H9 (cell line): ENCODE data around the gene EML3. TPM values are rescaled to one million over a fixed set of nuclear protein-coding genes. Genes with fewer than 3 reads are reported as not detected.

Experiments
- DNase-seq: peaks from one replicate; pipeline ENCODE4 v3.0.0-alpha.2; 2017
- H2AFZ ChIP-seq: one replicate; pipeline ENCODE4 v1.6.1; 2013; ENCODE audit warnings: mild to moderate bottlenecking, low read length, control low read depth, moderate library complexity
- H2AK5ac ChIP-seq: 2 replicates; pipeline ENCODE4 v1.6.1; 2013; ENCODE audit warnings: low read length, control low read depth, mixed read lengths; ENCODE audit not compliant: insufficient read length
- H2BK120ac ChIP-seq: one replicate; pipeline ENCODE4 v1.6.1; 2013; ENCODE audit warnings: low read depth, mild to moderate bottlenecking, low read length, control low read depth, inconsistent platforms; ENCODE audit not compliant: poor library complexity, severe bottlenecking
- H2BK12ac ChIP-seq: 2 replicates; pipeline ENCODE4 v1.6.1; 2013; ENCODE audit warnings: low read length, control low read depth, mixed read lengths, low read depth; ENCODE audit not compliant: insufficient read length
- H2BK15ac ChIP-seq: 2 replicates; pipeline ENCODE4 v1.6.1; 2013; ENCODE audit warnings: low read depth, low read length, control low read depth
- H2BK20ac ChIP-seq: one replicate; pipeline ENCODE4 v1.6.1; 2013; ENCODE audit warnings: low read depth, mild to moderate bottlenecking, low read length, control low read depth, inconsistent platforms; ENCODE audit not compliant: poor library complexity, severe bottlenecking
- H2BK5ac ChIP-seq: 2 replicates; pipeline ENCODE4 v1.6.1; 2013; ENCODE audit warnings: low read length, control low read depth, mixed read lengths; ENCODE audit not compliant: insufficient read length
- H3K14ac ChIP-seq: 2 replicates; pipeline ENCODE4 v1.6.1; 2013; ENCODE audit warnings: low read length, control low read depth; ENCODE audit not compliant: insufficient read depth
- H3K18ac ChIP-seq: 2 replicates; pipeline ENCODE4 v1.6.1; 2013; ENCODE audit warnings: low read depth, mild to moderate bottlenecking, mixed read lengths, low read length, control low read depth; ENCODE audit not compliant: insufficient read length
- H3K23ac ChIP-seq: 2 replicates; pipeline ENCODE4 v1.6.1; 2013; ENCODE audit warnings: low read length, control low read depth, mixed read lengths, low read depth; ENCODE audit not compliant: insufficient read length
- H3K23me2 ChIP-seq: 2 replicates; pipeline ENCODE4 v1.6.1; 2013; ENCODE audit warnings: low read depth, mild to moderate bottlenecking, mixed read lengths, low read length, control low read depth; ENCODE audit not compliant: insufficient read length, poor library complexity, severe bottlenecking
- H3K27ac ChIP-seq: 2 replicates; pipeline ENCODE4 v1.5.1; 2013; ENCODE audit warnings: low read length, control low read depth, mixed read lengths, low read depth; ENCODE audit not compliant: insufficient read length
- H3K27me3 ChIP-seq: 2 replicates; pipeline ENCODE4 v1.6.1; 2013; ENCODE audit warnings: low read length, control low read depth, inconsistent platforms; ENCODE audit not compliant: insufficient read depth
- H3K4ac ChIP-seq: 2 replicates; pipeline ENCODE4 v1.6.1; 2013; ENCODE audit warnings: low read depth, mild to moderate bottlenecking, control low read depth, inconsistent platforms, low read length, moderate library complexity
- H3K4me1 ChIP-seq: 2 replicates; pipeline ENCODE4 v1.6.1; 2013; ENCODE audit warnings: low read length, control low read depth, inconsistent platforms; ENCODE audit not compliant: insufficient read depth
- H3K4me2 ChIP-seq: 2 replicates; pipeline ENCODE4 v1.6.1; 2013; ENCODE audit warnings: low read length, control low read depth, mixed read lengths; ENCODE audit not compliant: insufficient read length, insufficient read depth
- H3K56ac ChIP-seq: 2 replicates; pipeline ENCODE4 v1.6.1; 2013; ENCODE audit warnings: low read depth, mild to moderate bottlenecking, mixed read lengths, low read length, control low read depth; ENCODE audit not compliant: insufficient read length
- H3K79me1 ChIP-seq: 2 replicates; pipeline ENCODE4 v1.6.1; 2013; ENCODE audit warnings: low read depth, mild to moderate bottlenecking, moderate library complexity, low read length, control low read depth, inconsistent platforms; ENCODE audit not compliant: insufficient read depth, poor library complexity, severe bottlenecking
- H3K79me2 ChIP-seq: 2 replicates; pipeline ENCODE4 v1.6.1; 2013; ENCODE audit warnings: low read length, control low read depth, inconsistent platforms; ENCODE audit not compliant: insufficient read depth
- H3K9ac ChIP-seq: 2 replicates; pipeline ENCODE4 v1.6.1; 2013; ENCODE audit warnings: low read length, control low read depth, mixed read lengths; ENCODE audit not compliant: insufficient read length; ENCODE audit errors: extremely low read depth
- H3K9me3 ChIP-seq: one replicate; pipeline ENCODE4 v1.6.1; 2013; ENCODE audit warnings: low read depth, low read length, inconsistent platforms; ENCODE audit not compliant: control insufficient read depth
- H3T11ph ChIP-seq: one replicate; pipeline ENCODE4 v1.6.1; 2013; ENCODE audit warnings: mild to moderate bottlenecking, low read length, control low read depth, inconsistent platforms
- H4K20me1 ChIP-seq: one replicate; pipeline ENCODE4 v1.6.1; 2013; ENCODE audit not compliant: control insufficient read depth, insufficient read length, insufficient read depth
- H4K5ac ChIP-seq: 2 replicates; pipeline ENCODE4 v1.6.1; 2013; ENCODE audit warnings: low read depth, mild to moderate bottlenecking, mixed read lengths, low read length, control low read depth; ENCODE audit not compliant: insufficient read length
- H4K8ac ChIP-seq: replicated peaks from 2 replicates; pipeline ENCODE4 v1.6.1; 2013; ENCODE audit warnings: low read length, control low read depth, mixed read lengths, low read depth; ENCODE audit not compliant: insufficient read length
- H4K91ac ChIP-seq: 2 replicates; pipeline ENCODE4 v1.6.1; 2013; ENCODE audit warnings: low read depth, mild to moderate bottlenecking, moderate library complexity, mixed read lengths, low read length, control low read depth; ENCODE audit not compliant: insufficient read length
- H3K27ac Mint-ChIP-seq, 3 experiments: 2 replicates in 2 of 3; 3 replicates in 1 of 3; pipeline ENCODE4 v1.8.0; 2020 to 2021; ENCODE audit warnings: mixed read lengths in 3 of 3, mild to moderate bottlenecking in 1 of 3, moderate library complexity in 1 of 3
- H3K27me3 Mint-ChIP-seq: 2 replicates; pipeline ENCODE4 v1.8.0; 2021; ENCODE audit warnings: low read depth, mild to moderate bottlenecking, moderate library complexity, mixed read lengths
- H3K36me3 Mint-ChIP-seq, 3 experiments: 2 replicates in 2 of 3; 3 replicates in 1 of 3; pipeline ENCODE4 v1.8.0; 2020 to 2021; ENCODE audit warnings: low read depth in 3 of 3, mixed read lengths in 3 of 3; ENCODE audit not compliant: insufficient read depth in 1 of 3
- H3K4me1 Mint-ChIP-seq, 2 experiments: 2 replicates each; pipeline ENCODE4 v1.8.0; 2020; ENCODE audit warnings: mixed read lengths in 2 of 2
- H3K4me3 Mint-ChIP-seq, 2 experiments: 2 replicates in 1 of 2; 3 replicates in 1 of 2; pipeline ENCODE4 v1.8.0; 2020 to 2021; ENCODE audit warnings: mild to moderate bottlenecking in 2 of 2, mixed read lengths in 2 of 2, moderate library complexity in 1 of 2
- H3K9me3 Mint-ChIP-seq, 2 experiments: 2 replicates in 1 of 2; 3 replicates in 1 of 2; pipeline ENCODE4 v1.8.0; 2020; ENCODE audit warnings: mild to moderate bottlenecking in 2 of 2, mixed read lengths in 2 of 2, moderate library complexity in 1 of 2
- CTCF ChIP-seq: fragments of 200-600 bp; sonication (generic); conservative IDR thresholded peaks from 3 replicates; pipeline ENCODE4 v1.8.0; 2021; ENCODE audit warnings: antibody characterized with exemption, mild to moderate bottlenecking
- WGBS: extraction: QIAGEN DNeasy Blood & Tissue Kit; methylation state at CpG from one replicate; pipeline ENCODE4 v1.1.7; 2013; ENCODE audit warnings: missing lambda C conversion rate, low lambda C conversion rate, mixed read lengths; ENCODE audit not compliant: insufficient read length; ENCODE audit errors: extremely low coverage; 5-methylcytosine and 5-hydroxymethylcytosine counted together
- total RNA-seq: library from RNA; stranded (reverse); gene quantifications from 2 replicates; pipeline ENCODE4 v1.2.1, GENCODE V29; 2021

EML3 gene
- total RNA-seq, 1 experiment from 2014 or later, result 35.3 TPM

- Histone ChIP-seq H4K20me1 (no peaks in the 10 kb centered on the region), H3K4me2 (peak within 1 kb of the TSS; percentile 98), H2AFZ (no peak within 1 kb of the TSS), H3K23me2 (peaks cover 8% of the 10 kb centered on the region), H3K4ac (no peak within 1 kb of the TSS), H3K79me2 (no peaks in the 10 kb centered on the region; the same call in 1 of the 2 replicates), H2AK5ac (no peak within 1 kb of the TSS), H3K79me1 (no peaks in the 10 kb centered on the region), H3K18ac (peak within 1 kb of the TSS; percentile 87), H3T11ph (no peak within 1 kb of the TSS), H4K91ac (no peak within 1 kb of the TSS), H3K27me3 (no peaks in the 10 kb centered on the region), H4K5ac (no peak within 1 kb of the TSS), H3K9ac (peak within 1 kb of the TSS; percentile 85), H3K56ac (no peak within 1 kb of the TSS), H3K23ac (peak within 1 kb of the TSS; percentile 93), H3K27ac (no peak within 1 kb of the TSS), H2BK15ac (no peak within 1 kb of the TSS), H2BK20ac (no peak within 1 kb of the TSS), H4K8ac (no peak within 1 kb of the TSS), H3K9me3 (no peaks in the 10 kb centered on the region), H3K14ac (peak within 1 kb of the TSS; percentile 83), H2BK5ac (no peak within 1 kb of the TSS), H2BK12ac (no peak within 1 kb of the TSS), H3K4me1 (peaks cover 2% of the 10 kb centered on the region; the same call in 1 of the 2 replicates), H2BK120ac (no peak within 1 kb of the TSS)
- TF ChIP-seq CTCF, result no peak
- peak within 1 kb of the TSS; percentile 95 to 98 (median 96) for H3K27ac Mint-ChIP-seq
- peaks cover 17 to 19% of the 10 kb centered on the region in 2 experiments for H3K4me1 Mint-ChIP-seq
- no peaks in the 10 kb centered on the region for H3K27me3 Mint-ChIP-seq
- no CpG with 5 or more reads among the region's 77 CpGs for WGBS
- no peaks in the 10 kb centered on the region for H3K9me3 Mint-ChIP-seq
- peak within 1 kb of the TSS; percentile 95 to 98 for H3K4me3 Mint-ChIP-seq
- H3K36me3 Mint-ChIP-seq, result peaks cover 19 to 39% (median 38%) of the 10 kb centered on the region in 3 experiments; a peak in 6 of 7 replicates
- peak; percentile 99 for DNase-seq
Measured at GRCh38 chr11:62621567-62622470, 9.2 kb upstream of the EML3 start, which contains the start of gene B3GAT3. B3GAT3 (minus strand) TSS chr11:62621986; CDS start chr11:62621947, 39 bp downstream.
